Coronary artery (tissue), 2 donors: ENCODE results near the gene MARCHF9.

ENCODE experiments used
- DNase-seq: peaks from one replicate; pipeline ENCODE4 v3.0.0-alpha.2; 2017; ENCODE audit warnings: low spot score
- H3K27ac ChIP-seq, 2 donors: fragments of 200-600 bp; sonication (generic); one replicate each; pipeline ENCODE4 v1.5.1; 2016 to 2019
- H3K4me3 ChIP-seq: fragments of 200-600 bp; sonication (generic); 2 replicates; pipeline ENCODE4 v1.5.1; 2016; ENCODE audit warnings: mild to moderate bottlenecking, moderate library complexity
- CTCF ChIP-seq: fragments of 200-600 bp; sonication (generic); IDR thresholded peaks from one replicate; pipeline ENCODE4 v1.5.1; 2019; ENCODE audit warnings: antibody characterized with exemption

MARCHF9 gene

GRCh38 chr12:57765698-57766463, 11.0 kb downstream of the MARCHF9 start:
- H3K27ac ChIP-seq = no peak overlapping the region
- DNase-seq = no peak
- no peak for TF ChIP-seq CTCF
- peak overlapping the region; percentile 69 for H3K4me3 ChIP-seq

DNA sequence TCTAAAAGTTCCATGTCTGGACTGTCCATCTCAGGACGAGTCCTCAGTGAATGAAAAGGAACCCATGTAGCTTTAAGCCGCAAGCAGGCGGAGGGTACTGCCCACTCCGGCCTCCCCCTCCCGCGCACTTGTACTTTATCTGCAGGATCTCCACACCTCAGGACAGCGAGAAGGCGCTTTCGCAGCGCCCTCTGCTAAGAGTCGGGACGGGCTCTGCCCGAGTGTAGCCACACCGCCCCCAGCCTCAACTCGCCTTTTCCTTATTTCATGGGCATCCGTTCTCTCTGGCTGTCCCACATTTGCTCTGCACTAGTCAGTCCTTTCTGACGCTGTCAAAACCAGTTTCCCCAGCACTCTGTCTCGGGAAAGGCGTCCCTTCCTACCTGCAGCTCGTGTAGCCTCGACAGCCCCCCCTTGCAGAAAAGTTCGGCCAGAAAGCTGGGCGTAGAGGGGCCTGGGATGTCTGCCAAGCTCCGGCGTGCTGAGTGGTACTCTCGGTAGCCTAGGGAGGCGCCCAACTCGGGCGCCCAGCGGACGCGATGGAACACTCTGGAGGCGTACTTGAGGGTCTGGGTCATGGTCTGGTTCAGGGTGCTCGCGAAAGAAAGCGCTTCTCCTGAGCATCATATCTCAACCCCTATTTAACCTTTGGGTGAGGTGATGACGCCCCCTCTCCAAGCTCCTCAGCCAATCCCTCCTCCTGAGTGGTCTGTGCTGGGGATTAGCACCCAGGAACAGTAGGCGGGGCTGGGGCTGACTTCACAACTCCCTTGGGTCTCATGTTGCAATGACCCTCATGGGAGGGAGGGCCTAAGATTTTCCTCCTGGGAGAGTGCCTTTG, 11.8 kb downstream of the MARCHF9 start, which contains the start of gene CYP27B1:
Gene CYP27B1, minus strand, starts transcription at position 615 of the 841 bp plus-strand sequence. Its CDS starts 37 bp downstream, at position 578.
- TF ChIP-seq CTCF = no peak
- H3K27ac ChIP-seq = peak within 1 kb of the TSS in 1 of 2 donors; percentile 8
- no peak for DNase-seq
- H3K4me3 ChIP-seq = peak within 1 kb of the TSS; percentile 69

DNA sequence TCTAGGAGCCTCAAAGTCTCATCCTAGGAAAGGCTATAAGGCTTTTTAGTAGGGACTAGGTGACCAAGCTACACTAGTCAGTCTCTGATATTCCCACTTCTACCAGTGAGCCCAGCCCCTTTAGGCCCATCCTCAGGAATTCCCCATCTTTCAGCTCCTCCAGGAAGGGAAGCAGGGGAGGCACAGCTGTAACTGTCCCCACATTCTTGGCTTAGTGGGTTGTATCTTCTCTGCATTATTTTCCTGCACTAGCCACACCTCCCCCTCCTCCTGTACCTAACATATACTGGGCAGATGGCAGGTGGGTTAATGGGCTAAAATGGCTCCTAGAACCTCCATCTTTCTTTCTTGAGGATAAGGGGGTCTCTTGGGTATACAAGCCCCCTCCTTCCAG, 12.4 kb downstream of the MARCHF9 start:
- no peak for DNase-seq
- peak overlapping the region; percentile 69 for H3K4me3 ChIP-seq
- TF ChIP-seq CTCF = no peak
- no peak overlapping the region for H3K27ac ChIP-seq

DNA sequence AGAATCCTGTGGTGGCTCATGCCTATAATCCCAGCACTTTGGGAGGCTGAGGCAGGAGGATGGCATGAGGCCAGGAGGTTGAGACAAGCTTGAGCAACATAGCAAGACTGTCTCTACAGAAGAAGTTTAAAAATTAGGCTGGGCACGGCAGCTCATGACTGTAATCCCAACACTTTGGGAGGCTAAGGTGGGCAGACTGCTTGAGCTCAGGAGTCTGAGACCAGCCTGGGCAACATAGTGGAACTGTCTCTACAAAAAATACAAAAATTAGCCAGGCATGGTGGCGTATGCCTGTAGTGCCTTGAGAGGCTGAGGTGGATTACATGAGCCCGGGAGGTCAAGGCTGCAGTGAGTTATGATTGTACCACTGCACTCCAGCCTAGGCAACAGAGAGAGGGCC, 13.0 kb downstream of the MARCHF9 start:
- H3K4me3 ChIP-seq = no peak overlapping the region
- H3K27ac ChIP-seq = no peak overlapping the region
- TF ChIP-seq CTCF = no peak
- DNase-seq = no peak

GRCh38 chr12:57769594-57769993, 14.7 kb downstream of the MARCHF9 start:
- no peak overlapping the region for H3K4me3 ChIP-seq
- no peak for DNase-seq
- TF ChIP-seq CTCF = no peak
- no peak overlapping the region for H3K27ac ChIP-seq

GRCh38 chr12:57770734-57771133, 15.8 kb downstream of the MARCHF9 start:
- DNase-seq = no peak
- H3K4me3 ChIP-seq = no peak overlapping the region
- no peak overlapping the region for H3K27ac ChIP-seq
- no peak for TF ChIP-seq CTCF
